CD4-positive, alpha-beta T cell treated with Interleukin-4 for 1 hour (primary cell): Measurements from ENCODE around the gene CASP1.
"Not testable (repeated sequence)": the region's sequence is repeated elsewhere in the genome, so short reads cannot be mapped to it uniquely, and the experiment has no call there.

Experiments
- DNase-seq, 2 donors: peaks; one replicate each; pipeline ENCODE4 v3.0.0-alpha.2; 2020 to 2022

Gene CASP1

GRCh38 chr11:105045676-105046296, 10.8 kb upstream of the CASP1 start:
- DNase-seq = no peak

DNA sequence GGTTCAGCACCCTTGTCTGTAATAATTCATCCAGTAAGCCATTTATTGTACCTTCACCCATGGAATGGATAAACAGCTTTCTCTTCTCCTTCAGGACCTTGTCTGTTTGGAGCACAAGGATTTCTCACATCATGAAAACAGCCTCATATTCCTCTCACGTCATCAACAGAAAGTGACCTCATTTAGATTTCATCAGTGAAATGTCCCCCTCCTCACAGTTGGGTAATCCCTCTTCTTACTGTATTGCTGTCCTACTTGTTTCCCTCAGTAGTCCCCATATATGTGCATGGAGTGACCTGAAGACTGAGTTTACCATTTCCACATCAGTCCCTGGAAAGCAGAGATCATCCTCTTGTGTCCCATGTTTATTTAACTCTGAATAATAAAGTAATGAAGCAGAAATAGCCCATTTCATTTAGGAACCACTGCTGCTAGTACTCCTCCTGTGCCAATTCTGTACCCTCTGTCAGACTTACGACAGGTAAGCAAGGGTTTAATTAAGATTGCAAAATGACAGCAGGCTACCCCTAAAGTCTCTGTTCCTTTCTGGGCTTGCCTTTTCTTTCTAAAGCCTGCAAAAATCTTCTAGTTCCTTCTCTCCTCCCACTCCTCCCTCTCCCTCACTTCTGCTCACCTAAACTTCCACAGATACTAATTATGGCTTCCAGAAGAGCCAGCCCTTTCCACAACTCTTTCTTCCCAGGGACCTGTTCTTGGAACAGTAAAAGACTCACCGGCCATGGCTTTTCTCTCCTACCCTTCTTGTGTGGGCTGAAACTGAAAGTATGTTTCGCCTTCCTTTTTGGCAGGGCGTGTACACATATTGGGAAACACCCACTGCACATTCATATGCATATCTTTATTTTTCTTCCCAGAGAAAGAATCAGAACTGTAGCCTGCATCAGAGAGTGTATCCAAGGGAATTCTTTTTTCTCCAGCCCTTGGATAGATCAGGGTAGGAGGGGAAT, 9.9 kb upstream of the CASP1 start, which contains the start of gene CARD16:
TSS of gene CARD16 (minus strand) at position 779 of the 968 bp plus-strand sequence. CDS start at position 741, 38 bp downstream.
- DNase-seq = peak; percentile 61 to 69

GRCh38 chr11:105042178-105042577, 7.2 kb upstream of the CASP1 start:
- DNase-seq = no peak

DNA sequence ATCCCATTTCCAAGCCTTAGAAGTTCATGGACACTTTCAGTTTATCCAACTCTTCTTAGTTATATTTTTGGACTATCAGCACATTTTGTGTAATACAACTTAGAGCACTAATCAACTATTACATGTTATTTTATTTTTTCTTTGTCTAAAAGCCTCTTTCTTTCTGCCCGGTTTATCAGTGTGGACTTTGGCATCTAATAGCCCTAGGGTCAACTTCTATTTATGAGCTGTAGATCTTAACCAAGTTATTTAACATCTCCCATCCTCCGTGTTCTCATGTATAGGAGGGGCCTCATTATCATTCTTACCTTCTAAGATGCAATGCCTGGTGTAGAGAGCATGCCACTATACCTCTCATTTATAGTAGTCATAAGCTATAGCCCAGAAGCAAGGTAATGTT, 5.8 kb upstream of the CASP1 start:
- no peak for DNase-seq

GRCh38 chr11:105034388-105034787, 556 bp downstream of the CASP1 start:
- DNase-seq = not testable (repeated sequence)

DNA sequence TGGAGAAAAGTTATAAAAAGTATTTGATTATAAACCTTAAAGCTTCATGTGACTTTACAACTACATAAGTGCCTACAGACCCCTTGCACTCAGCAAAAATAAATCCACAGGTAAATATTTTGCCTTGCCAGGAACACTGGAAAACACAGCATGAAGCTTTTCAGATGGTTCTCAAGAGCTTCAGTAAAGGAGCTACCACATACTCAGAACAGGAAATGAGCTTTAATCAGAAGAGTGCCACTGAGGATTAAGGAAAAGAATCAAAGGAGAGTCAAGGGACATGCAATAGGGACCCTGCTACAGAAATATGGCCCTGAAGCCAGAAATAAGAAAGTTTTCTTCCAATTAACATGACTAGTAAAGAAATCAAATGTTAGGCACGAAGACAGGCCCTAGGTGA, 1.2 kb downstream of the CASP1 start:
- peak in 1 of 2 donors; percentile 30 for DNase-seq

DNA sequence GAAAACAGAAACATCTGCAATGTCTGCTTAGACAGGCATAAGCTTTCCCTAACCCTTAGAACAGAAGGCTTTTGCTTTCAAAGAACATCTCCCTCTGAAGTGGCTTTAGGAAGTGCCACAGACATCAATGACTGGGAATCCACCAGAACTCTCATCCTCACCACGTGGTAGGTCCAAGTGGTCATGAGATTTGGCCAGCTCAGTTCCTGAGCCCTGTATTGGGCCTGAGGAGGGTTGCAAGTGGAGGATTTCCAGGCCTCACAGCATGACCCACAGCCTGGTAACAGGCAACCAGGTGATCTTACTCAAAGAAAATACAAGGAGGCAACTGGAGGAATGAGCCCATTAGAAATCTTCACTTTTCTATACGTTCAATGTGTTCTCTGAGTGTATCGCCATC, 1.6 kb downstream of the CASP1 start:
- peak in 1 of 2 donors; percentile 31 for DNase-seq

- DNase-seq = peak in 1 of 2 donors; percentile 22
Measured at GRCh38 chr11:105032495-105032894, 2.4 kb downstream of the CASP1 start.

DNA sequence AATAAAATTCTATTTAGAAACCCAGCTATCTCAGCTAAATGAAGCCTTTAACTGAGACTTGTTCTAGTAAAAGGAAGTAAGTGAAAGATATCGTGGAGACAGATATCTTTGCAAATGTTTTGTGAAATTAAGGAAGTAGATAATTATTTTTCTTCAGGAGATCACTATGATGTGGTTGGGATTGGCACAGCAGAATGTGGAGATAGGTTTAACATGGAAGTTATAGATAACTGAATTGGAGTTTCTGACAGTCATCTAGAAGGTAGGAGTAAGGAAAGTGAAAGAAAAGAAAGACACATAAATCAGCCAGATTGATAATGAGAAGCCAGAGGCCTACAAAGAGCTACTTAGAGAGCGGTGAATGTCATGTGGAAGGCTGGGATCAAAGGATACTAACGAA, 7.3 kb downstream of the CASP1 start:
- DNase-seq = no peak

DNA sequence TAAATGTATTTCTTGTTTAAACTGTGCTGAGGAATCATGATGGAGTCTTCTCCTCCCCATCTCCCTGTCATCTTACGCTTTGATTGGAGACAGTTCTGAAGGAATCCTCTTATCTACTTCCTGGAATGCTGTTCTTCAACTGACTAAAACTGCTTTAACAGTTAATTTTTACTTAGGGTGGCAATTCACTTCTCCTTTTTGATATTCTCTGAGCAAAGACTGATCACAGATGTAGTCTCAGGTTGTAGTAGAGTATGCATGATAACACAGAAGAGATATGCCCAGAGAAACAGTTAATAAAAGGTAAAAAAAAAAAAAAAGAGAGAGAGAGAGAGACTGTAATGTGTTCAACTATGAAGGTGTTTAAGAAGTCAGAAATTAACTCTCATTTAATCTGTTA, 10.6 kb downstream of the CASP1 start:
- no peak for DNase-seq

- DNase-seq = no peak
Measured at GRCh38 chr11:105023003-105023402, 11.9 kb downstream of the CASP1 start, which contains the start of gene CASP5. CASP5 (minus strand) TSS chr11:105023168; CDS start chr11:105023136, 32 bp downstream.

DNA sequence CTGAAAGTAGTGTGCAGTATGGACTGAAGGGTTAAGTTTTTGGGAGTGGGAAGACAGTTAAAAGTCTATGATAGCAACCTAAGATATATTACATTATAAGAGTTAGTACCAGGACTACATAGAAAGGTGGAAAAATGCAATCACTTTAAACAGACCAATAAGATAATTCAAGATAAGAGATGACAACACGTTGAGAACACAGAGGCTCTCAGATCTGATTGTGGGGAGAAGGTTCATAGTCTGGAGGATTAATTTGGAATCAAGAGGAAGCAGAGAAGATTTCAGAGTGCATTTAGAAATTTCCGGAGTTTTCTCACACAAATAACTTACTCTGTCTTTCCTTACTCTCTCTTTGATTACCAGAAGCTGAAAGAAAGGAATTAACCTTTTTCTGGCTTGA, 12.4 kb downstream of the CASP1 start:
- no peak for DNase-seq

DNA sequence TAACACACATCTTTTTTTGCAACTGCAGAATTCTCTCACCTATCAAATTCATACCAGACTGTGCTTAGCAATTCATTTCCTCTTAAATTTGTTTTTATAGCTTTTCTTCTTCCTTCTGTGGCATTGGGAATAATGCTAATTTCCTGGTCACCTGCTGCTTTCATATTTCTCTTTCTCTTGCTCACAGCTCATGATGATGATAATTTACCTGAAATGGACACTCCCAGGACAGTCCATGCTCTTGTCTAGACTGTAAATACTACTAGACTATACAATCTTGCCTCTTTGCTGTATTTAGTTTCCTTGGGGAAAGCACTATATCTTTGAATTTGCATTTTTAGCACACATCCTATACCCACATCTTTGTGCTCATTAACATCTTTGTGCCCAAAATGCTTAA, 27.5 kb downstream of the CASP1 start:
- no peak for DNase-seq

GRCh38 chr11:105005451-105005845, 29.5 kb downstream of the CASP1 start:
- no peak for DNase-seq

DNA sequence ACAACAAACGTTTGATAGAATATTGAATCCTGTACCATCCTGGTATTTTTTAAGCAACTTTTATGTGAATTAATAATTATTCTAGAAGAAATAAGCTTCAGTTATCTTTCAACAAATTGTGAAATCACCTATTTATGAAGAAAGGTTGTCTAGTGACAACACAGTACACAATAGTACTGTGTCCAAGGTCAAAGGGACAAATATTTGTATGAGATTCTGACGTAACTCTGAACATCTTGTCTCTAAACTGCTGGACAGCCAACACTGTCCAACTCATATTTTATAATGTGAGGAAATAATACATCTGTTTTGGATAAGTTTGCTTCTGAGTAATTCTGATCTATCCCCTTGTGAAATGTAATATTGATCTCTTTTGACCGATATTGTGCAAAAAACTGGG, 30.9 kb downstream of the CASP1 start:
- no peak for DNase-seq

DNA sequence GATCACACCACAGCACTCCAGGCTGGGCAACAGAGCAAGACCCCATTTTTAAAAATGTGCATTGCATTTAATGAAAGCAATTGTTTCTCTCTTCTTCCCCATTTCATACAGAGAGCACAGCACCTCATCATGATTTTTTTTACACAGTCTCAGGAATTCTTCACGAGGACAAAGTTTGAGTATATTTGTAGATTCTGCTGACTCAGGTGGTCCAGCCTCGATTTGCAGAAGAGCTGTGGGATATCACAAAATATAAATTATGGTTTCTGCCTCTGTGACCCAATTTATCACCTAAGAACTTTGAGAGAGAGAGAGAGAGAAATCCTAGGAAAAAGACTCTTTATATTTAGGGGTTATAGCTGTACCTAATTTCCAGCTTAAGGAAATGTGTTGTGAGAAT, 31.8 kb downstream of the CASP1 start:
- no peak for DNase-seq

GRCh38 chr11:105000797-105001196, 34.1 kb downstream of the CASP1 start:
- peak; percentile 56 to 66 for DNase-seq

GRCh38 chr11:105000167-105000566, 34.8 kb downstream of the CASP1 start:
- peak in 1 of 2 donors; percentile 16 for DNase-seq

DNA sequence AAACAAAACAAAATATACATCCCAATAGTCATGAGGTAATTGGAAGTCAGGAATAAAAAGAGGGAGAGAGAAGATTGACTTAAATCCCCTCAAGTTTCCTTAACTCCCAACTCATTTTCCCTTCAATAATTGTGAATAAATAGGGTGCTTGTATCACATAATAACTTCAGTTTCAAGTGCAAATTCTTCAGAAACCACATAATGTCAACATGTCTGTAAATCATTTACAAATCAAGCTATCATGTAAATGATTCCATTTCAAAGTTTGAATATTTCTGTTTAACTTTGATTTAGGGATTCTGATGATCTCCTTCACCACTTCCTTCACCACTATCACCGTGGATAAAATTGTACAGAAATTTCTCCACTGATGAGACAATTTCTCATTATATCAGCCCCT, 35.2 kb downstream of the CASP1 start:
- no peak for DNase-seq

- DNase-seq = no peak
Measured at GRCh38 chr11:104997288-104997687, 37.7 kb downstream of the CASP1 start.

DNA sequence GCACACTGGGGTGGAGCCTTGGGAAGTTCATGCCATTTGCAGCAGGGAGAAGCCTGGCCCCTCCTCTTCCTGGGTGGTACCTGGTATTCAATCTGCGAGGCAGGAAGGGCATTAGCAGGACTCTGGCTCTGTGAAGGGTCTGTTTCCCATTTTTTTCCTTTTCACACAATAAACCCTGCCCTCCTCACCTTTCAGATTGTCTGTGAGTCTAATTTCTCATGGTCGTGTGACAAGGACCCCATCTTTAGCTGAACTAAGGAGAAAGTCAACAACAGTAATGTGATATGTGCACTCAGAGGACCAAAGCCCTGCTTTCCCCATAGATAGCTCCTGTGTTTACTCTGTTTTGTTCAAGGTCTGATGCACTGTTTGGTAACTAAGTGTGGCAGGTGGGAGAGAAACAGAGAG, 39.9 kb downstream of the CASP1 start:
- no peak for DNase-seq

- no peak for DNase-seq
Measured at GRCh38 chr11:104992781-104993180, 42.2 kb downstream of the CASP1 start.

DNA sequence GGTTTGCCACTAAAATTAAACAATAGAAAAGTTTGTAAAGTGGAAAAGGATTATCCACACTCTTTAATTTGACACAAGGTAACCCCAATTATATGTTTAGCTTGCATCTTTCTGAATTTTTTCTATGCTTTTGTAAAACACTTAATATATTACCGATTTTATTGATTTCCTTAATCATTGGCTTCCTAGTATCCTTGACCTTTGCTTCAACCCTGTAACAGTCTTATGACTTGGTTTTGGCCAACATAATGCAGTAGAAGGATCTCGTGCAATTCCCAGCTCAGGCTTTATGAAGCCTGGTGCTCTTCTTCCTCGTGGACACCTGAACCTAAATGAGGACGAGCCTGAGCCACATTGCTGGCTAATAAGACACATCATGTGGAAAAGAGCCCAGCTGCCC, 43.0 kb downstream of the CASP1 start:
- no peak for DNase-seq

DNA sequence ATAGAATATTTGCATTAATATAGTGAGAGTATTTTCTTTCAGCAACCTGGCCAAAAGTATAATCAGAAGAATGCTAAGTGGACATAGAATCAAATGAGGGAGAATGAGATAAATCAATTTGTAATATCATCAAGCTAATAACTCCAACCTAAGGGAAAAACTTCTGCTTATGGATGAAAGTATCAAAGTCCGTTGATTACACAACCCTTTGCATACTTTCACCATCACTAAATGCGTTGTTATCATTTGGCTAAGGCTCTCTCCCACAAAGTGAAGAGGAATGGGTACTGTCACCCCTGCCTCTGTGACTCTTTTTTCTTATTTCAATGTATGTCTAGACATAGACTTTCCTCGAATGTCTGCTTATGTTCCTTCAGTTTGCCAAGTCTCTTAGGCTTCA, 50.1 kb downstream of the CASP1 start:
- DNase-seq = no peak
